Limb (tissue), 2 donors: ENCODE data around the gene SLC35B1.
A peak's percentile ranks its signal among the peaks of the same experiment; 100 is the strongest.

Source experiments
- DNase-seq, 2 donors: peaks; one replicate each; pipeline ENCODE4 v3.0.0-alpha.2; 2016; ENCODE audit errors: extremely low spot score in 2 of 2

Gene SLC35B1, protein sequence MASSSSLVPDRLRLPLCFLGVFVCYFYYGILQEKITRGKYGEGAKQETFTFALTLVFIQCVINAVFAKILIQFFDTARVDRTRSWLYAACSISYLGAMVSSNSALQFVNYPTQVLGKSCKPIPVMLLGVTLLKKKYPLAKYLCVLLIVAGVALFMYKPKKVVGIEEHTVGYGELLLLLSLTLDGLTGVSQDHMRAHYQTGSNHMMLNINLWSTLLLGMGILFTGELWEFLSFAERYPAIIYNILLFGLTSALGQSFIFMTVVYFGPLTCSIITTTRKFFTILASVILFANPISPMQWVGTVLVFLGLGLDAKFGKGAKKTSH

DNA sequence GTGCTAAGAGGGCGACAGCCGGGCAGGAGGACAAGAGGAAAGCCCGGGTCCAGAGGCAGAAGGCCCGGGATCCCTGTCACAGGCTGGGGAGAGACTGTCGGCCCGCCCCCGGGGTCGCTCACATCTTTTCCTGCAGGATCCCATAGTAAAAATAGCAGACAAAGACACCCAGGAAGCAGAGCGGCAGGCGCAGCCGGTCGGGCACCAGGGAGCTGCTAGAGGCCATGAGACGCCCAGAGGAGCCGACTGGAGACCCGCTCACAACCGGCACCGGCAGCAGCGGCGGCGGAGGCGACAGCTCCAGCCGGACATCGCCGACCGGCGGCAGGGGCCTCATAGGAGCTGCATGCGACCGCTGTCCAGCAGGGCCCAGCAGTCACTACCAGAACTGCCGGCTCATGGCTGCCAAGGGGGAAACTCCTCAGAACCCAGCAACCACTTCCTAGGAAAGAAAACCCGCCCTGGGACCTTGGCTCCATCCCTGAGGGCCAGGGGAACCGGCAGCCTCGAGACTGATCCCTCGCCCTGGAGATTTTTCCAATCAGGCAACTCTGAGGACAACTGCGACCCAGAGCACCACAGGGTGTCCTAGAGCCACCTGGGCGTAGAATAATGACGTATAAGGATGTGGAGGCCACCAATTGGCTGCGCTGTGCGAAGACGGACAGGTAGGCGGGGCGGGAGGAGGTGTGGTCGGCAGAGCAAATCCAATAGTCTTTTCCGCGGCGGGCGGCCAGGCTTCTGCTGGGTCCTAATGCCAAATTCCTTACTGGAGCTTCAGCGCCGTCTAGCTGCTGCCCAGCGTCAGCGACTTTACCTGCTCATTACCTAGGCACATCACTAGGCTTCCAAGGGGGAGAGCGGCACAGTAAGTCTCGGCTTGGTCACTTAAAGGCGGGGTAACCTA is at the start of gene SLC35B1:
Gene SLC35B1 (minus strand): TSS at position 357 of the 907 bp plus-strand sequence. CDS start 131 bp downstream, at position 226.
- DNase-seq, result peak; percentile 98

DNA sequence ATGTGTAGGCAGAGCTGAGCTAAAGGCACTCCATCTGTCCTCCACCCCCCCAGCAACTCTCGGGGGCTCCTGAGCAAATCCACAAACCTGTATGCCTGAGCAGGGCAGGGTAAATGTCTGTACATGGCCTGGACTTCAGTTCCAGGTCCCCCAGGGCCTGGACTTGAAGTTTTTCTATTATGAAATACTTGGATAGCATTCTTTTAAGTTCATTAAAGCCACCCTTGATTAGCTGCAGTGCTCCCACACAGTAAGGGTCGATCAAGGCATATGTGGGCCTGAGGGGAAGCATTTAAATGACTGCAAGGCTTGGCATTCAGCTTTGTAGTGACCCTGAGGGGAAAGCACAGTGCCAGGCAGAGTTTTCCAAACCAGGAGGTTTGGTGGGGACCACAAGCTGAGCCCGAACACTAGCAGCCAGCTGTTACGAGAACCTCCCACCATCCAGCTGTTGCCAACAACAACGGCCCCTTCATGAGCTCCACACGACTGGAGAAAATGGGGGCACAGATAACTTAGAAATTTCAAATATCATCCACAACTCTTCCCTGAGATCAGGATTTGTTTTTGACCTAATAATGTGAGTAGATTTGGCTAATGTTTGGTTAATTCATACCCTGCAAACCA is 49.5 kb upstream of the SLC35B1 start:
- no peak for DNase-seq

DNA sequence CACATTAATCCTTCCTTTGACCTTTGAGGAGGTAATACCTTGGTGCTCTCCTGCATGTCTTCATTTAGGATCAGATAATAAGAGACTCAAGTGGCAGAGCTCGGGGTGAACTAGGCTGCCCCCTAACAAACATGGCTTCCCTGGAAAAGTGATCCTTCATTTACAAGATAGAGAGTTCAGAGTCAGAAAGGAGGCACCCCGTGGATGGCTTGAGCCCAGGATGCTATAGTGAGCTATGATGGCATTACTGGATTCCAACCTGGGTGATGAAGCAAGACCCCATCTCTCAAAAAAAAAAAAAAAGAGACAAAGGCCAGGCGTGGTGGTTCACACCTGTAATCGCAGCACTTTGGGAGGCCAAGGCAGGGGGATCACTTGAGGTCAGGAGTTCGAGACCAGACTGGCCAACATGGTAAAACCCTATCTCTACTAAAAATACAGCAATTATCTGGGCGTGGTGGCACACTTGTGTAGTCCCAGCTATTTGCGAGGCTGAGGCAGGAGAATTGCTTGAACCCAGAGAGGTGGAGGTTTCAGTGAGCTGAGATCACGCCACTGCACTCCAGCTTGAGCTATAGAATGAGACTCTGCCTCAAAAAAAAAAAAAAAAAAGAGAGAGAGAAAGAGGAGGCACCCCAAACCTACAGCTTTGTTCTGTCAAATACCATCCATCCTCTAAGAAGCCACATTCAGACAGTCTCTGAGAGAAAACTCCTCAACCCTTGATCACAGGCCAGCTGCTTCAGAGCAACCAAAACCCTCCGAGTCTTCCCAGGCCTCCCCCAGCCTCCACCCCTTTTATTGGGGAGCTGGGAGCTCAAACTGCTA is 48.8 kb upstream of the SLC35B1 start:
- DNase-seq, result no peak

GRCh38 chr17:49755663-49756283 is 48.0 kb upstream of the SLC35B1 start:
- DNase-seq, result no peak

DNA sequence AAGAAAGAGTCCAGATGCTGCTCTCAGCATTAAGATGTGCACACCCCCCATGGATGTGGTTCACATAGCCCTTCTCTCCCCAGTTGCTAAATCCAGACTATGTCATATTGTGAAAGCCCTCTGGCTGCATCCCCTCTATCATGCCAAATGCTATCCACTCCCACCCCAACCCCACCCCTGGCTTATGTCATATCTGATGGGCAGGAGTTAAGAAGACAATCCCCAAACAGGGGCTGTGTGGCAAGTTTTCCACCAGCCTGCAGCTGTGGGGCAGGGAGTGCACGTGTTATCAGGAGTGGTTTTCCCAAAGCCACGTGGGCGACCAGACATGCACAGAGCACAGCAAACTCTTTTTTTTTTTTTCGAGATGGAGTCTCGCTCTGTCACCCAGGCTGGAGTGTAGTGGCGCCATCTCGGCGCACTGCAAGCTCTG is 46.2 kb upstream of the SLC35B1 start:
- no peak for DNase-seq

DNA sequence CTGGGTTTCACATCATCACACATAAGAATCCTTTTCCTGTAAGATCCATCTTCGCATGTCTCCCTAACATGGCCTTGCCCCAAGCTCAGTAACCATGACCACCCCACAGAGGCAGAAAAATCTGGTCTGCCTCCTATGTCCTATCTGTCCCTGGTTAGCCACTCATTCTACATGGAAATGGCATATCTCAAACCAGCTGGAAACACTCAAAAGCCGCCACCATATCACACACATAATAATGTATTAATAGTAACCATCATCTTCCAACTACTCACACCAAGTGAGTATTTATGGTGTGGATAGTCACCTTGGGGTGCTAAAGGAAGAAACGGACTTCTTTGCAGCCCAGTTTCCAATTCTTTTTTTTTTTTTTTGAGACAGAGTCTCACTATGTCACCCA is 44.7 kb upstream of the SLC35B1 start:
- DNase-seq, result no peak

DNA sequence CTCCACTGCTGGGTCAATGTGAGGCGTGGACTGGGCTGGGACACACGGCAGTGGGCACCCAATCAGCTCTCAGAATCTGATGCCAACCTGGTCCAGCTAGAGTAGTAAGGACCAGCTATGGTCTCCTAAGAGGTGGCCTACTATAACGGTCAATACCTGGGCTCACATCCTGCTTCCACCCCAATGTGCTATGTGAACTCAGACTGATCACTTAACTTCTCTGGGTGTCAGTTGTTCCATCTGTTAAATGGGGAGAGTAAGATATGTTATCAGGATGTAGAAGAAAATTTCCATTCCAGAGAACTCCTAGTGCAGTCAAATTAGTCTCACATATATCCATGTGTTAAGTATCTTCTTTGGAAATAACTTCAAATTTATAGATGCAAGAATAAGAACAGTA is 42.0 kb upstream of the SLC35B1 start:
- no peak for DNase-seq

DNA sequence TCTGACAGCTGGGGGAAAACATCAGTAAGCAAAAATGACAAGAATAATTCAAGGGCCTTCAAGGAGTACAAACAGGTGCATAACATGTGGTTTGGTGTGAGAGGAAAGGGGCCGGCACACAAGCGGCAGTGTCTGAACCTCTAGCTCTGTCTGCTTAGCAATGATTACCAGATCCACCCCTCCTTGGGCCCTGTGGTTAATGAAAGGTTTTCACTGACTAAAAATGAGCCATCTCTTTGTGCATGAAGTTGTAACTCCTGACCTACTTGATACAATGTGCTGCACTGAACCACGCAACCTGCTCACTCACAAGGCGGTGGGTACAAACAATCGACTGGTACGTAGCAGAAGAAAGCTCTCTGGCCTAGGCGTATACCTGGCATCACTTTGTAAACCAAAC is 41.0 kb upstream of the SLC35B1 start:
- DNase-seq, result no peak

DNA sequence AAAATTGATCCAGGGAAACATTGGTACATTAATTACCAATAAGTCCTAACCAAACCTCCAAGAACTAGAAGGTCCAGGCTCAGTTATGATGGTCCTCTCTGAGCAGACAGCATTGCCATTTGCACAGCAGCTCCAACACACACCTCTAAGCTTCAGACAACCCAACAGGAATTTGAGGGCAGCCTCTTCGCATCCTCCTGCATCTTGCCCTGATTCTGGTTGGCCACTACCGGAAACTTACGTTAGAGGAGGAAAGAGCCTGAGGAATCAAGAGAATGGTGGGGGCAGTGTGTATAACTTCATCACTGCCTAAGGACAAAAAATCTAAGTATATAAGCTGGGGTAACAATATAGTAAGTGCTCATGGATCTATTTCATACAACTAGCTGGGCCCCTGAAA is 40.5 kb upstream of the SLC35B1 start:
- no peak for DNase-seq

GRCh38 chr17:49747632-49748031 is 39.9 kb upstream of the SLC35B1 start:
- DNase-seq, result no peak

DNA sequence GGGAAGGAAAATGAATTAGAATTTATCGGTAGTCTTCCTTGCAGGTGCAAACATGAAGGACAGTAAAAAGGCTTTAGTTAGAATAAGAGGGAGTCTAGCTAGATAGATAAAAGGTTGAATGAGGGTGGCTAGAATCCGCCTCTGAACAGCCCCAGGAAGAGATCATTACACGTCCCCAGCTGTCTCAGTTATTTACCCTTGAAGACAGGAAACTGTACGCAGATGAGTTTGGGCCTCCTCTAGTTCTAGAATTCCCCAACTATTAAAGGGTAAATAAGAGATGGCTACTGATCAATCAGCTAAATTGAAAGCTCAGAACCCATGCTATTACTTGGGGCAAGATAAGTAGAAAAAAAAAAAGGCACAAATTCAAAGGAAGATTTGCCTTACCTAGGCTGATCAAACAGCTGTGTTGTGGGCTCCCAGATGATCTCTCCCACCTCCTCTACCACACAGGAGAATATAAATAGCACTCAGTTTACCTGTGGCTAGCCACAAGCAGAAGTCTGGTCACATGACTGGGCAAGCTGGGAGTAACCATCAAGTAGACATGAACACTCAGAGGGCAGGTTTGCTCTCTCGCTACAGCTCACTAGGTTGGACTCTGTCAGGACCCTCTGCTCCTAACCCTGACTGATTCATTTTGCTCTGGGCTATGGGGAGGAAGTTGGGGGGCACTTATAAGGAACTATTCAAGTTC is 39.2 kb upstream of the SLC35B1 start:
- DNase-seq, result no peak

DNA sequence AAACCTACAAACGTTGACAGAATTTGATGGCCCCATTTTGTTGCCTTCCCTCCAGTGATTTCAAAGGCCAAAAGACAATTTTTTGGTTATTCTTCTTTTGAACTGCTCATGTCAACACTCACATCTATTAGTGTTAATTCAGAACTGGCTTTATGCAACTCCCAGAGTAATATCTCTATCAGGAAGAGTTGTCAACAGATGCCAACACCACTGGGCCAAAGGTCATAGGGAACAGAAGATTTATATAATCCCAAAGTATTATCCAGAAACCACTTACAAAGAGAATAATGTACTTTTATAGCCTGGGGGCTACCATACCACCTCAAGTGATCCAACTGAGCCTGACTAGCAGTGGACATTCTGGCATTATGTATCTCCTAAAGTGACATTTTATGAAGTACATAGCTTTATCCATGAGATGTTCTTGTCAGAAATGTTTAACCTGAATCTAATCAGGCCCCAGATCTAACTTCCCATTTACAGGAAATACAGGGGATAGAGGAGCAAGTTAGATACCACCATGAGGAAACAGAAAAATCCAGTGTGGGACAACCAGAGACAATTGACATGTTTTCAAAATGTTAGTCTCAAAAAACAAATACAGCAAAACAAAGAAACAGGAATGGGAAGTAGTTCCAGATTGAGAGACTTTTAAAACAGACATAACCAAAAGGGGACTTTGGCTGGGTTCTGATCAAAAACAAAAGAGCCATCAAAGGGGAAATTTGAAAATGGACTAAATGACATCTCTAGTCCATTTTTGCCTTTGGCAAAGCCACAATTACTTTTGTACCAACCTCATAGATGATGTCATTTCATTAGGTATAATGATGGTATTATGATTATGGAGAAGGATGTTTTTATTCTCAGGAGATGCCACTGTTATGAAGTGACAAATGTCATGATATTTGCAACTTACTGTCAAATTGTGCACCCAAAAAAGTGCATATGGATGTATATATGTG is 37.7 kb upstream of the SLC35B1 start:
- DNase-seq, result no peak

- DNase-seq, result no peak
Observed at GRCh38 chr17:49742166-49742638, 34.4 kb upstream of the SLC35B1 start.

GRCh38 chr17:49741692-49742076 is 33.9 kb upstream of the SLC35B1 start:
- no peak for DNase-seq

DNA sequence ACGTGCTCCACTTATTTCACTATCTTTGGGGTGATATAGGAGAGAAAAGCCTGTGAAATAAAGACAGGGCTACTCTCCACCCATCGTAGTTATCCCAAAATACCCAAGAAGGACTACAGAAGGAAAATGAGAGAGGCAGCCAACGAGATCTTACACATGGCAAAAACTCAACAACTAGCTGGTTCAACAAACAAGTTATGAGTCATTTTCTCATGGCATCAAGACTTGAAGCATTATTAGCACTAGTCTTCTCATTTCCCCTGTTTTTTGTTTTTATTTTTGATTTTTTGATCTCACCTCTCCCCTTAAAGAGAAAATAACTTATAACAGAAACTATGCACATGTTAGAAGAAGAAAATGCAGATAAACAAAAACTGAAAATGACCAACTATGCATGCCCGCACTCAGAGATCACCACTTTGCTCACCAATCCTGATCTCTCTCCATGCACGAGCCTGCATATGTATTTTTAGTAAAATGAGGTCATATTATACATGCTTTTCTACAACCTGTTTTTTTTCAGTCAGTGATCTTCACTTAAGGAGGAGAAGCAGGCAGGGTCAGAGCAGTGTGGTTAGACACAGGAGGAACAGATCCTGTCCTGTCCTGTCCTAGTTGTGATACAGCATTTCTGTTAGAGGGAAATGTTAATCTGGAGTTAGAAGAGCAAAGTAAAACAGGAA is 33.4 kb upstream of the SLC35B1 start:
- no peak for DNase-seq

DNA sequence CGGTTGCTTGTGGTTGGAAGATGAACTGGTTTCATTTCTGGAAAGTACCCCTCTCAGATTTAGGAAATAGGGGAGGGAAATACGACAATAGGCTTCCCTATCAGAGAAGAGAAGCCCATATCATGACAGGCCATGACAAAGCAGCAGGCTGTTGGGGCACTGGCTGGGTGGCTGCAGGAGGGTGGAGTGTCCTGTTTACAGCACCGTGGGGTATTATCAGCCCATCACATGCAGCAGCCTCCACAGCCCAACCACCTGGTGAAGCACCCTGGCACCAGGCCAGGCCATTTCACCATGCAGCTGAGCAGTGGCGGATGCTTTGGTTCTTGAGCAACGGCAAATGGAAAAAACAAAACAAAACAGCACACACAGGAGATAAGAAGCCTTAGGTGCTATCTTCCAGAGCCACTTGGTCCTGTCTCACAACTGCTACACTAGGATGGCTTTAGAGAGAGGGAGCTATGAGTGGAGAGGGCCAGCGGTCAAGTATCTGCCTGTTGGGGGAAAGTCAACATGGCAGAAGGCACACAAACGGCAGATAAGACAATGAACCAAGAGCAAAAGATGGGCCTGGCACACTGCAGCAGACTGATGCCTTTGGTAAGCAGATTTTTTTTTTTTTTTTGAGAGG is 32.0 kb upstream of the SLC35B1 start:
- peak in 1 of 2 donors; percentile 48 for DNase-seq

DNA sequence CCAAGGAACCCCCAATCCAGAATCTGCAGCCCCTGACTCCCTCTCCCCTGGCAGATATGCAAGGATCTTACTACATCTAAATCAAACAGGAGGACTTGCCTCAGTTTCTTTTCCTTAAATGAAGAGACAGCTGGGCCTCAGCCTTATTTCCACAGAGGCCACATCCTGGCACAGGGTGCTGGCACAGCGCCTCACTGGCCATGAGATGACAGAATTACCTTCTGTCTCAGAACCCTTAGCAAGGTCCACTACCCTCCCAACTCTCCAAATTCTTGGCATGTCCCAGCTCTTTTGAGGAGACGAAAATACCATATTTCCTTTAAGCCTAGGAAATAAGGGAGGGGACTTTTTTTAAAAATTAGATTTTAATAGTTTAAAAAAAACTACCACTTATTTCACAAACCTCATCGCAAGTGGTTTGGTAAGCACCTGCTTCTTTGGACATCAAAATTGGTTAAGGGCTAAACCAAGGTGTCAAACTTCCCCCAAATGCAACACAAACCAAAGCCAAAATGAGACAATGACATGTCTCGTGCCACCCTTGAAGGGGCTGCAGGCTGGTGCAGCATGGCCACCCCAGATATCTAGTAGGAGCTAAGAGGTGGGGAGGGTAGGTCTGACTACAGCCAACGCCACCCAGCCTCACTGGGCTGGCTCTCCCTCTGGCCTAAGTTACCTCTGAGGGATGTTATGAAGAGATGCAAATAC is 30.8 kb upstream of the SLC35B1 start:
- no peak for DNase-seq
